HG03565 (cell line): ENCODE data around the gene RBL2.
"Not testable (repeated sequence)": the region's sequence is repeated elsewhere in the genome, so short reads cannot be mapped to it uniquely, and the experiment has no call there.

ENCODE experiments used
- ATAC-seq: cut with Tn5 transposase; IDR thresholded peaks from one replicate; pipeline ENCODE4 v1.9.1; 2021; ENCODE audit warnings: mild to moderate bottlenecking, moderate library complexity; ENCODE audit not compliant: unreplicated experiment

The RBL2 gene

DNA sequence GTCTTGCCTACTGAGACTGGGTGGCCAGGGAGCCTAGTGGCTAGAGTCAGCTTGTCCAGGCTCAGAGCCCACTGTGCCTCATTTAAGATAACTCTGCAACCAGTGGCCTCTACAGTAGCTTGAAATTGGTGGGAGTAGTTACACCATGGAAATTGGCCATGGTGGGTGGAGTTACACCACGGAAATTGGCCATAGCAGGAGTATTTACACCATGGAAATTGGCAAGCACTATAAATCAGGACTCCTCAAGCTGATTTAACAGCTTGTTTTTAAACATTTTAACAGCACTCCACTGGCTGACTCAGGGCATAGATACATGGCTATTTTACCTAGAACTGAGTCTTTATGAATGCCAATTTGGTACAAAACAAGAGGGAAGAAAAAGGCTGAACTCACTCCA lies 96.5 kb downstream of the RBL2 start:
- ATAC-seq = no peak

DNA sequence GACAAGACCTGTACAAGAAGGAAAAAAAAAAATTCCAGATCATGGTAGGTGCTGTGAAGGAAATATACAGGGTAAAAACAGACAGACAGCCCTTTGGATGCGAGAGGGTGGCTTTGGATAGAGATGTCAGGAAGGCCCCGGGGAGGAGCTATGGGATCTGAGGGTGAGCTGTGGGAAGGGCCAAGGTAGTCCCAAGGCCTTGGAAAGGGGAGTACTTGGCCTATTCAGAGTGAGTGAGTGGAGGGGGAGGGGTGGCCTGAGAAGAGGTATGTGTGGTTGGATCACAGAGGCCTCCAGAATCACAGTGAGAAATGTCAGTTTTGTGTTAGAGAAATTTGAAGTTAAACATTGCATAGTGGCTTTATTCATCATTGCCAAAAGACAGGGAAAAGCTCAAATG lies 99.9 kb downstream of the RBL2 start:
- no peak for ATAC-seq

DNA sequence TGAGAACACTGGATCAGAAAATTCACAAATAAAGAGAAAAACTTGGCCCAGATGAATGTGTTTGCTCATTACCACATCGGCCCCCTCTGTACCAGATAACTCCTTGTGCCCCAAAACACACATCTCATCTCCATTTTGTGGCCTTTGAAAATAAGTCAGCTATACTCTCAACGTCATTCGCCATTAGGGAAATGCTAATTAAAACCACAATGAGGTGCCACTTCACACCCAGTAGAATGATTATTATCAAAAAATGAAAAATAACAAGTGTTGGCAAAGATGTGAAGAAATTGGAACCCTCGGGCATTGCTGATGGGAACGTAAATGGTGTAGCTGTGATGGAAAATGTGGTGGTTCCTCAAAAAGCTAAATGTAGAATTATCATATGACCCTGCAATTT lies 103.4 kb downstream of the RBL2 start:
- ATAC-seq = no peak

DNA sequence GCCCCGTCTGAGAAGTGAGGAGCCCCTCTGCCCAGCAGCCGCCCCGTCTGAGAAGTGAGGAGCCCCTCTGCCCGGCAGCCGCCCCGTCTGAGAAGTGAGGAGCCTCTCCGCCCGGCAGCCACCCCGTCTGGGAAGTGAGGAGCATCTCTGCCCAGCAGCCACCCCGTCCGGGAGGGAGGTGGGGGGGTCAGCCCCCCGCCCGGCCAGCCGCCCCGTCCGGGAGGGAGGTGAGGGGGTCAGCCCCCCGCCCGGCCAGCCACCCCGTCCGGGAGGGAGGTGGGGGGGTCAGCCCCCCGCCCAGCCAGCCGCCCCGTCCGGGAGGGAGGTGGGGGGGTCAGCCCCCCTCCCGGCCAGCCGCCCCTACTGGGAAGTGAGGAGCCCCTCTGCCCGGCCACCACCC lies 105.1 kb downstream of the RBL2 start:
- not testable (repeated sequence) for ATAC-seq

DNA sequence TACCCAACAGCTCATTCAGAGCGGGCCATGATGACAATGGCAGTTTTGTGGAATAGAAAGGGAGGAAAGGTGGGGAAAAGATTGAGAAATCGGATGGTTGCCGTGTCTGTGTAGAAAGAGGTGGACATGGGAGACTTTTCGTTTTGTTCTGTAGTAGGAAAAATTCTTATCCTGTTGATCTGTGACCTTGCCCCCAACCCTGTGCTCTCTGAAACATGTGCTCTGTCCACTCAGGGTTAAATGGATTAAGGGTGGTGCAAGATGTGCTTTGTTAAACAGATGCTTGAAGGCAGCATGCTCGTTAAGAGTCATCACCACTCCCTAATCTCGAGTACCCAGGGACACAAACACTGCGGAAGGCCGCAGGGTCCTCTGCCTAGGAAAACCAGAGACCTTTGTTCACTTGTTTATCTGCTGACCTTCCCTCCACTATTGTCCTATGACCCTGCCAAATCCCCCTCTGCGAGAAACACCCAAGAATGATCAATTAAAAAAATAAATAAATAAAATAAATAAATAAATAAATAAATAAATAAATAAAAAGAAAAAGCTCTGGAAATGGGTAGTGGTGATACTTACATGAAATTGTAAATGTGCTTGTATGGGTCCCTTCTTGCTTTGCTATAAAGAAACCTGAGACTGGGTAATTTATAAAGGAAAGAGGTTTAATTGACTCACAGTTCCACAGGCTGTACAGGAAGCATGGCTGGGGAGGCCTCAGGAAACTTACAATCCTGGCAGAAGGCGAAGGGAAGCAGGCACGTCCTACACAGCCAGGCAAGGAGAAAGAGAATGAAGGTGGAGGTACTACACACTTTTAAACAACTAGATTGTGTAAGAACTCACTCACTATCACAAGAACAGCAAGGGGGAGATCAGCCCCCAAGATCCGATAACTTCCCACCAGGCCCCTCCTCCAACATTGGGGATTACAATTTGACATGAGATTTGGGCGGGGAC lies 105.8 kb downstream of the RBL2 start:
- not testable (repeated sequence) for ATAC-seq
